HEK293T (cell line): ENCODE data around the gene ZNF618.

ENCODE experiments used
- CTCF ChIA-PET: fragments of 350-600 bp; formaldehyde crosslinking; extraction: SDS; loops from one replicate; lab custom pipeline; 2021; ENCODE audit warnings: antibody characterized with exemption, inconsistent platforms; lab: Yijun Ruan, JAX
- POLR2A ChIA-PET: fragments of 350-600 bp; formaldehyde crosslinking; extraction: SDS; loops from one replicate; lab custom pipeline; 2020; ENCODE audit warnings: antibody characterized with exemption, inconsistent platforms; lab: Yijun Ruan, JAX
- DNase-seq: peaks from one replicate; pipeline ENCODE4 v3.0.0; 2012; ENCODE audit warnings: mixed read lengths; ENCODE audit errors: extremely low spot score
- ARNT ChIP-seq: fragments of 450-650 bp; IDR thresholded peaks from 2 replicates; pipeline ENCODE4 v1.6.1; 2017; ENCODE audit warnings: mild to moderate bottlenecking
- BHLHE40 ChIP-seq: fragments of 450-650 bp; IDR thresholded peaks from 2 replicates; pipeline ENCODE4 v1.6.1; 2016; ENCODE audit warnings: mild to moderate bottlenecking, moderate library complexity, borderline replicate concordance
- CTBP1 ChIP-seq: fragments of 450-650 bp; IDR thresholded peaks from 2 replicates; pipeline ENCODE4 v1.6.1; 2016; ENCODE audit warnings: borderline replicate concordance
- ELF4 ChIP-seq: fragments of 450-650 bp; IDR thresholded peaks from 2 replicates; pipeline ENCODE4 v1.6.1; 2017; ENCODE audit warnings: antibody characterized with exemption
- FOXA1 ChIP-seq: fragments of 450-650 bp; IDR thresholded peaks from 2 replicates; pipeline ENCODE4 v1.6.1; 2016; ENCODE audit warnings: mild to moderate bottlenecking
- FOXK2 ChIP-seq: fragments of 450-650 bp; IDR thresholded peaks from 2 replicates; pipeline ENCODE4 v1.6.1; 2016; ENCODE audit warnings: mild to moderate bottlenecking
- FOXM1 ChIP-seq: fragments of 450-650 bp; IDR thresholded peaks from 2 replicates; pipeline ENCODE4 v1.6.1; 2017; ENCODE audit warnings: mild to moderate bottlenecking, borderline replicate concordance
- HDGF ChIP-seq: fragments of 450-650 bp; IDR thresholded peaks from 2 replicates; pipeline ENCODE4 v1.6.1; 2017; ENCODE audit warnings: antibody characterized with exemption, borderline replicate concordance
- L3MBTL2 ChIP-seq: fragments of 450-650 bp; conservative IDR thresholded peaks from 2 replicates; pipeline ENCODE4 v1.6.1; 2016; ENCODE audit warnings: mild to moderate bottlenecking
- LEF1 ChIP-seq: fragments of 450-650 bp; IDR thresholded peaks from 2 replicates; pipeline ENCODE4 v1.6.1; 2017; ENCODE audit warnings: mild to moderate bottlenecking, borderline replicate concordance
- NFRKB ChIP-seq: fragments of 450-650 bp; IDR thresholded peaks from 2 replicates; pipeline ENCODE4 v1.6.1; 2016; ENCODE audit warnings: mild to moderate bottlenecking, moderate library complexity
- PKNOX1 ChIP-seq: fragments of 450-650 bp; IDR thresholded peaks from 2 replicates; pipeline ENCODE4 v1.6.1; 2016
- SP1 ChIP-seq: fragments of 450-650 bp; IDR thresholded peaks from 2 replicates; pipeline ENCODE4 v1.6.1; 2017
- SUZ12 ChIP-seq: fragments of 450-650 bp; IDR thresholded peaks from 2 replicates; pipeline ENCODE4 v1.6.1; 2016; ENCODE audit warnings: mild to moderate bottlenecking
- TARDBP ChIP-seq: fragments of 450-650 bp; IDR thresholded peaks from 2 replicates; pipeline ENCODE4 v1.6.1; 2016
- ZNF384 ChIP-seq: fragments of 450-650 bp; IDR thresholded peaks from 2 replicates; pipeline ENCODE4 v1.6.1; 2016

ZNF618 gene

GRCh38 chr9:113906411-113907110 lies 30.5 kb downstream of the ZNF618 start:
- DNase-seq: no peak
- TF ChIP-seq ELF4 (no peak), PKNOX1 (no peak), L3MBTL2 (no peak)
- ChIA-PET CTCF (no interaction called here), POLR2A (no interaction called here)

- no peak for DNase-seq
- no peak for TF ChIP-seq LEF1
- TF ChIP-seq FOXA1: no peak
- TF ChIP-seq TARDBP: no peak
- no peak for TF ChIP-seq SP1
- no peak for TF ChIP-seq PKNOX1
- no peak for TF ChIP-seq FOXM1
- TF ChIP-seq BHLHE40: no peak
- TF ChIP-seq L3MBTL2: no peak
- TF ChIP-seq ARNT: no peak
- TF ChIP-seq NFRKB: no peak
- TF ChIP-seq FOXK2: no peak
- no peak for TF ChIP-seq HDGF
- no peak for TF ChIP-seq CTBP1
- no peak for TF ChIP-seq SUZ12
- TF ChIP-seq ZNF384: no peak
- no peak for TF ChIP-seq ELF4
- CTCF ChIA-PET: no interaction called here
- POLR2A ChIA-PET: no interaction called here
These were observed 31.2 kb downstream of the ZNF618 start for GRCh38 chr9:113907282-113907681.

- ChIA-PET CTCF (no interaction called here), POLR2A (no interaction called here)
- TF ChIP-seq HDGF (no peak), PKNOX1 (no peak), FOXM1 (no peak), FOXK2 (no peak)
- DNase-seq: peak; percentile 5
These were observed 33.3 kb downstream of the ZNF618 start for GRCh38 chr9:113909421-113909820.

- no peak for TF ChIP-seq SUZ12
- TF ChIP-seq LEF1: no peak
- no peak for TF ChIP-seq ZNF384
- no peak for TF ChIP-seq SP1
- TF ChIP-seq L3MBTL2: no peak
- no peak for TF ChIP-seq ELF4
- TF ChIP-seq BHLHE40: no peak
- TF ChIP-seq NFRKB: no peak
- no peak for TF ChIP-seq FOXA1
- TF ChIP-seq FOXM1: no peak
- no peak for TF ChIP-seq PKNOX1
- TF ChIP-seq ARNT: no peak
- ChIA-PET POLR2A (no interaction called here), CTCF (no interaction called here)
- peak; percentile 3 for DNase-seq
These were observed 34.0 kb downstream of the ZNF618 start for GRCh38 chr9:113910036-113910639.

- ChIA-PET CTCF (no interaction called here), POLR2A (no interaction called here)
- DNase-seq: no peak
- TF ChIP-seq SUZ12: no peak
- TF ChIP-seq NFRKB: no peak
- TF ChIP-seq L3MBTL2: no peak
- no peak for TF ChIP-seq HDGF
- no peak for TF ChIP-seq LEF1
- no peak for TF ChIP-seq BHLHE40
- no peak for TF ChIP-seq FOXA1
- no peak for TF ChIP-seq FOXK2
- TF ChIP-seq CTBP1: no peak
- TF ChIP-seq PKNOX1: no peak
These were observed 35.9 kb downstream of the ZNF618 start for GRCh38 chr9:113911850-113912557.
